ENCODE measurements around the gene RPTOR.

DNA sequence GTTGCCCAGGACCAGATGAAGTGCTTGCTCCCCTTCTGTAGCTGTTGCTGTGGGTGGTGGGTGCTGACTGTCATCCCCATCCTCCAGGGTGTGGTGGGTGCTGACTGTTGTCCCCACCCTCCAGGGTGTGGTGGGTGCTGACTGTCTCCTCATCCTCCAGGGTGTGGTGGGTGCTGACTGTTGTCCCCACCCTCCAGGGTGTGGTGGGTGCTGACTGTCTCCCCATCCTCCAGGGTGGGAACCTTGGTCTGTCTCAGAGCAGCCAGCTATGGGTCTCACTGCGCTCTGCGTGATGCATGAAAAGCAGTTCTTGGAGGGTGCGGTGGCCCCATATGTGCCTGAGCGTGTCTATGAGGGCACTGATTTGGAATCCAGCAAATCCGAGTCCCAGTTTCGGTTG, 163.8 kb downstream of the RPTOR start:
- TF ChIP-seq CTCF (optimal IDR thresholded peaks at IDR 0.05 in 1 of 3, IDR thresholded peaks at IDR 0.05 in 1 of 3, conservative IDR thresholded peaks at IDR 0.05 in 1 of 3; ENCODE audit: extremely low read depth in 1 of 3, insufficient read depth in 2 of 3, low read length in 3 of 3) (no peak), EZH2 (IDR thresholded peaks at IDR 0.05; ENCODE audit: low read length) (no peak)

All from keratinocyte (primary cell).